Islet precursor cell (in vitro differentiated cells): ENCODE data around the gene PCDH1.

ENCODE experiments used
- DNase-seq: peaks from one replicate; pipeline ENCODE4 v3.0.0-alpha.2; 2018

PCDH1 gene

GRCh38 chr5:141852448-141852847 lies 25.8 kb downstream of the PCDH1 start:
- DNase-seq = no peak

GRCh38 chr5:141851195-141851874 lies 26.9 kb downstream of the PCDH1 start:
- no peak for DNase-seq

GRCh38 chr5:141850786-141851185 lies 27.4 kb downstream of the PCDH1 start:
- DNase-seq = no peak

- no peak for DNase-seq
Measured at GRCh38 chr5:141850244-141850768, 27.9 kb downstream of the PCDH1 start.

GRCh38 chr5:141849415-141850243 lies 28.6 kb downstream of the PCDH1 start:
- peak; percentile 95 for DNase-seq

GRCh38 chr5:141848744-141849414 lies 29.3 kb downstream of the PCDH1 start:
- DNase-seq = peak; percentile 93

- DNase-seq = peak; percentile 81
Measured at GRCh38 chr5:141846031-141846430, 32.2 kb downstream of the PCDH1 start.

GRCh38 chr5:141845371-141845851 lies 32.8 kb downstream of the PCDH1 start:
- DNase-seq = no peak

GRCh38 chr5:141844414-141845097 lies 33.7 kb downstream of the PCDH1 start:
- DNase-seq = no peak

- peak; percentile 91 for DNase-seq
Measured at GRCh38 chr5:141843156-141843927, 34.9 kb downstream of the PCDH1 start.

GRCh38 chr5:141841378-141842180 lies 36.6 kb downstream of the PCDH1 start:
- DNase-seq = no peak

- no peak for DNase-seq
Measured at GRCh38 chr5:141840826-141841360, 37.3 kb downstream of the PCDH1 start.

GRCh38 chr5:141840280-141840812 lies 37.9 kb downstream of the PCDH1 start:
- no peak for DNase-seq

GRCh38 chr5:141839015-141839513 lies 39.1 kb downstream of the PCDH1 start:
- no peak for DNase-seq

GRCh38 chr5:141838326-141839014 lies 39.7 kb downstream of the PCDH1 start:
- DNase-seq = no peak

GRCh38 chr5:141835928-141836670 lies 42.1 kb downstream of the PCDH1 start:
- DNase-seq = peak; percentile 81

GRCh38 chr5:141834331-141834730 lies 43.9 kb downstream of the PCDH1 start:
- no peak for DNase-seq

- no peak for DNase-seq
Measured at GRCh38 chr5:141832131-141832530, 46.1 kb downstream of the PCDH1 start.

- no peak for DNase-seq
Measured at GRCh38 chr5:141828162-141828561, 50.0 kb downstream of the PCDH1 start.
